Mesenchymal stem cell (in vitro differentiated cells and primary cell): ENCODE data around the gene ADAT2.

Source experiments
- DNase-seq: peaks from one replicate; pipeline ENCODE4 v3.0.0-alpha.2; 2013
- H2AFZ ChIP-seq: one replicate; pipeline ENCODE4 v1.6.1; 2013; ENCODE audit warnings: low read depth, mild to moderate bottlenecking, control low read depth, inconsistent platforms, low read length, moderate library complexity
- H2AK5ac ChIP-seq: 2 replicates; pipeline ENCODE4 v1.6.1; 2013; ENCODE audit warnings: low read length, moderate library complexity, mild to moderate bottlenecking, inconsistent platforms; ENCODE audit not compliant: severe bottlenecking
- H2BK120ac ChIP-seq: one replicate; pipeline ENCODE4 v1.6.1; 2013; ENCODE audit warnings: low read depth, mild to moderate bottlenecking, inconsistent platforms, low read length, moderate library complexity
- H2BK12ac ChIP-seq, 2 experiments: one replicate each; pipeline ENCODE4 v1.6.1; 2013; ENCODE audit warnings: inconsistent platforms in 2 of 2, low read length in 2 of 2, mild to moderate bottlenecking in 2 of 2, moderate library complexity in 2 of 2, control low read depth in 1 of 2
- H2BK15ac ChIP-seq: one replicate; pipeline ENCODE4 v1.6.1; 2013; ENCODE audit warnings: mild to moderate bottlenecking, low read depth, inconsistent platforms; ENCODE audit not compliant: poor library complexity, severe bottlenecking
- H2BK5ac ChIP-seq: 2 replicates; pipeline ENCODE4 v1.6.1; 2013; ENCODE audit warnings: low read depth, mild to moderate bottlenecking, low read length, control low read depth, inconsistent platforms; ENCODE audit not compliant: poor library complexity, severe bottlenecking
- H3K14ac ChIP-seq, 2 experiments: one replicate each; pipeline ENCODE4 v1.6.1; 2013; ENCODE audit warnings: inconsistent platforms in 2 of 2, low read length in 2 of 2, control low read depth in 1 of 2, mild to moderate bottlenecking in 1 of 2, moderate library complexity in 1 of 2
- H3K18ac ChIP-seq, 2 experiments: one replicate each; pipeline ENCODE4 v1.6.1; 2013; ENCODE audit warnings: inconsistent platforms in 2 of 2, low read length in 2 of 2, control low read depth in 1 of 2, low read depth in 1 of 2, mild to moderate bottlenecking in 1 of 2
- H3K23ac ChIP-seq, 2 experiments: one replicate each; pipeline ENCODE4 v1.6.1; 2013; ENCODE audit warnings: inconsistent platforms in 2 of 2, low read length in 2 of 2, mild to moderate bottlenecking in 2 of 2, moderate library complexity in 2 of 2, control low read depth in 1 of 2
- H3K27ac ChIP-seq: 2 replicates; pipeline ENCODE4 v1.5.1; 2013; ENCODE audit warnings: mild to moderate bottlenecking, moderate library complexity, low read length, control low read depth, inconsistent platforms; ENCODE audit not compliant: poor library complexity, severe bottlenecking
- H3K27me3 ChIP-seq, 2 experiments: 2 replicates each; pipeline versions ENCODE4 v1.6.1 to v1.7.0; 2013; ENCODE audit warnings: low read length in 2 of 2, mild to moderate bottlenecking in 2 of 2, moderate library complexity in 2 of 2, control low read depth in 1 of 2, inconsistent platforms in 1 of 2; ENCODE audit not compliant: control insufficient read depth in 1 of 2, insufficient read depth in 1 of 2
- H3K36me3 ChIP-seq, 2 experiments: 2 replicates each; pipeline versions ENCODE4 v1.6.1 to v1.7.0; 2013; ENCODE audit warnings: low read length in 2 of 2, control low read depth in 1 of 2, inconsistent platforms in 1 of 2, low read depth in 1 of 2, mild to moderate bottlenecking in 1 of 2; ENCODE audit not compliant: insufficient read depth in 2 of 2, control insufficient read depth in 1 of 2
- H3K4ac ChIP-seq, 2 experiments: one replicate each; pipeline ENCODE4 v1.6.1; 2013; ENCODE audit warnings: inconsistent platforms in 2 of 2, low read length in 2 of 2, mild to moderate bottlenecking in 2 of 2, moderate library complexity in 2 of 2, control low read depth in 1 of 2, low read depth in 1 of 2
- H3K4me1 ChIP-seq: 2 replicates; pipeline ENCODE4 v1.6.1; 2013; ENCODE audit warnings: low read depth, low read length, control low read depth; ENCODE audit not compliant: control insufficient read depth, insufficient read depth
- H3K4me2 ChIP-seq: 2 replicates; pipeline ENCODE4 v1.6.1; 2013; ENCODE audit warnings: low read length, mild to moderate bottlenecking, inconsistent platforms; ENCODE audit not compliant: poor library complexity, severe bottlenecking
- H3K4me3 ChIP-seq, 2 experiments: 2 replicates each; pipeline versions ENCODE4 v1.5.1 to v1.7.0; 2013; ENCODE audit warnings: low read length in 2 of 2, mild to moderate bottlenecking in 2 of 2, control low read depth in 1 of 2, low read depth in 1 of 2; ENCODE audit not compliant: insufficient read depth in 1 of 2
- H3K79me1 ChIP-seq: replicated peaks from 2 replicates; pipeline ENCODE4 v1.6.1; 2013; ENCODE audit warnings: mild to moderate bottlenecking, control low read depth, low read length, inconsistent platforms; ENCODE audit not compliant: poor library complexity, severe bottlenecking
- H3K9ac ChIP-seq: 2 replicates; pipeline ENCODE4 v1.7.0; 2013; ENCODE audit warnings: mild to moderate bottlenecking, low read length, moderate library complexity
- H3K9me3 ChIP-seq: 2 replicates; pipeline ENCODE4 v1.7.0; 2013; ENCODE audit warnings: mild to moderate bottlenecking, low read length; ENCODE audit not compliant: control insufficient read depth
- H4K8ac ChIP-seq: one replicate; pipeline ENCODE4 v1.6.1; 2013; ENCODE audit warnings: inconsistent platforms, mild to moderate bottlenecking, low read length, moderate library complexity
- H4K91ac ChIP-seq: one replicate; pipeline ENCODE4 v1.6.1; 2013; ENCODE audit warnings: mild to moderate bottlenecking, low read length, inconsistent platforms
- WGBS: methylation state at CpG from one replicate; pipeline ENCODE4 v1.1.7; 2013; ENCODE audit warnings: mixed read lengths; 5-methylcytosine and 5-hydroxymethylcytosine counted together

Gene ADAT2

DNA sequence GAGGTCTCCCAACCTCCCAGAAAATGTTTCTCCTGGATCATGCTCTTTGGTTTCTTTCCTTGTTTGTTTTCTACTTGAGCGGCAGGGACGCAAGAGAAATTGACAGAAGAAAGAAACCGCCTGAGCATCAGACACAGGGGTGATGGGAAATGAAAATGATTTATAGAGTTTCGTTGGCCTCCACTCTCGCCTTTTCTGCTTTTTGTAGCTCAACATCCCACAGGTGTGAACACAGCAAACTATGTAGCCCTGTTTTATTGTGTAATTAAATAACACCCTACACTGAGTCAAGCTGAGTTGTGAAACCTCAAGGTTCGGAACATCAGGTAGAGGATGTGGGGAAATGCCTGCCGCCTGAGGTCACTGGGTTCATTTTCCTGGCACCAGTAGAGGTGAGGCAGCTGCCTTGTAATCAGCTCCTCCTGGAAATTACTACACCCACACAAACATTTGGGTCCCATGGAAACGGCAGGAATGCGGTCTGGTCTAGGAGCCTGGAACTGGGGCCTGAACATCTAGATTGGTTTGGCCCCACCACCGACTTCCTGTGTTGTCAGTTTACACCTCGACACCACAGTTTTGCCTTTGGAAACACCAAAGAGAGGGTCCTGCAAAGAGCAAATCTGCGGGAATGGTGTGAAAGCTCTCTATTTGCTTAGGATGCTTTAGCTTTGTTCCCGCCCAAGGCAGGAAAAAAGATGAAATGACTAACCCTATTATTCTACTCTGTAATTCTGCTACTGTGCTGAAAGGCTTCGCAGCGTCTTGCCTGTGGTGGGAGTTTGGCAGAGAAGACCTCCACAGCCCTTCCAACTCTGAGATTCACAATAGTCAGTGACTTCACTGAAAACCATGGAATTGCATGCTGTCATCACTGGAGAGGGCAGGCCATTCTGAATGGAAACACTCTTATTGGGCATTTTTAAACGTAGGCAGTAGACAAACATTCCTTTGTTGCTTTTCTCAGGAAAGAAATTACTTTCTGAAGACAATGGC lies 53.0 kb downstream of the ADAT2 start:
- Histone ChIP-seq H3K9ac (peak overlapping the region; percentile 52), H3K79me1 (no peaks in the 10 kb centered on the region), H3K4ac (no peak overlapping the region), H3K27ac (no peak overlapping the region), H4K91ac (no peak overlapping the region), H2AK5ac (no peak overlapping the region), H3K4me3 (no peak overlapping the region), H3K14ac (no peak overlapping the region), H4K8ac (no peak overlapping the region), H3K9me3 (no peaks in the 10 kb centered on the region), H2BK5ac (no peak overlapping the region), H2BK15ac (no peak overlapping the region), H3K4me2 (no peak overlapping the region), H3K36me3 (no peaks in the 10 kb centered on the region), H3K18ac (no peak overlapping the region), H2BK120ac (no peak overlapping the region), H2AFZ (no peak overlapping the region), H3K23ac (no peak overlapping the region), H2BK12ac (no peak overlapping the region), H3K27me3 (no peaks in the 10 kb centered on the region), H3K4me1 (peaks cover 2% of the 10 kb centered on the region)
- peak; percentile 40 for DNase-seq
- 72% methylated on average over 15 of the region's 16 CpGs for WGBS

GRCh38 chr6:143396497-143397226 lies 53.8 kb downstream of the ADAT2 start:
- Histone ChIP-seq H2BK120ac (no peak overlapping the region), H3K4me3 (no peak overlapping the region), H3K79me1 (no peaks in the 10 kb centered on the region), H3K14ac (no peak overlapping the region), H2BK12ac (no peak overlapping the region), H4K8ac (no peak overlapping the region), H4K91ac (no peak overlapping the region), H3K4me1 (peaks cover 2% of the 10 kb centered on the region), H3K9me3 (no peaks in the 10 kb centered on the region), H3K9ac (no peak overlapping the region), H2BK15ac (no peak overlapping the region), H2BK5ac (no peak overlapping the region), H2AFZ (no peak overlapping the region), H3K27me3 (no peaks in the 10 kb centered on the region), H3K27ac (no peak overlapping the region), H3K23ac (no peak overlapping the region), H3K4ac (no peak overlapping the region), H3K18ac (no peak overlapping the region), H3K4me2 (no peak overlapping the region), H3K36me3 (no peaks in the 10 kb centered on the region), H2AK5ac (no peak overlapping the region)
- no peak for DNase-seq
- WGBS: 93% methylated on average over 10 of the region's 10 CpGs

DNA sequence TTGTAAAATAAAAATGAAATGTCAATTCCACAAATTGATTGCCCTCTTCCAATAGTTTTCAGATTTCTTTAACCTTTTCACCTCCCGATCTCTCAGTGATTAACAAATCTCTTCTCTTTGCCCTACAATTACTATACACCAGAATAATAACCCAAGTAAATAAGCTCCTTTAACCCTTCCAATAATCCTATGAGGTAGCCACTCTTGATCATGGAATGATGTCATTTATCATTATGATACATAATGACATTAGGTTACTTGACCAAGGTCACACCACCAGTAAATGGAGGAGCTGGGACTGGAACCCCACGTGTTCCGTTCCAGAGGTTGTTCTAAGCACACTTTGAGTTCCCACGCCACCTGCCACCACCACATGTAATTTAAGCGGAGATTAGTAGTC lies 54.8 kb downstream of the ADAT2 start:
- no peak overlapping the region for H3K4me2 ChIP-seq
- H3K4me3 ChIP-seq: no peak overlapping the region
- no peaks in the 10 kb centered on the region for H3K36me3 ChIP-seq
- no peak overlapping the region for H3K18ac ChIP-seq
- H2AFZ ChIP-seq: no peak overlapping the region
- H3K79me1 ChIP-seq: no peaks in the 10 kb centered on the region
- H4K91ac ChIP-seq: no peak overlapping the region
- H2BK15ac ChIP-seq: no peak overlapping the region
- no peak overlapping the region for H3K9ac ChIP-seq
- H3K9me3 ChIP-seq: no peaks in the 10 kb centered on the region
- no peak overlapping the region for H4K8ac ChIP-seq
- H3K23ac ChIP-seq: no peak overlapping the region
- H3K4ac ChIP-seq: no peak overlapping the region
- H2AK5ac ChIP-seq: no peak overlapping the region
- 98% methylated on average over 5 of the region's 5 CpGs for WGBS
- no peak overlapping the region for H2BK12ac ChIP-seq
- H2BK5ac ChIP-seq: no peak overlapping the region
- DNase-seq: no peak
- no peak overlapping the region for H3K14ac ChIP-seq
- no peaks in the 10 kb centered on the region for H3K27me3 ChIP-seq
- H3K27ac ChIP-seq: no peak overlapping the region
- no peak overlapping the region for H2BK120ac ChIP-seq
- H3K4me1 ChIP-seq: peaks cover 2% of the 10 kb centered on the region

DNA sequence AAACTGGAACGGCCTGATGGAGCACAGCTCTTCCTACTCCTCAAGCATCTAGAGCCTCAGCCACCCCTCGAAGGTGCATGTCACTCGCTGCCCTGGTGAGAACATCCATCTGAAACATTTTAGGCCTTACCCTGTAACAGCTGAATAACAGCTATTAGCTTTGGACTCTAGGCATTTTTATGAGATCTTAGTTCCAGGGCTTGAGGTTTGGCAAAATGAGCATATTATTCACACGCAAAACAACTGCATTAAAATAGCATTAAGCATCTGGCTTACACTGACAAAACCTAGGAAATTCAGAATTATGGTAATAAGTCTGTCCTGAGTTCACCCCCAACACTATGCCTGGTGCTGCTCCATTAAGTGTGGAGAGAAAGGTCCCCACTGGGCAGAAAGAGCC lies 56.1 kb downstream of the ADAT2 start:
- Histone ChIP-seq H3K4me2 (no peak overlapping the region), H3K14ac (no peak overlapping the region), H2BK120ac (no peak overlapping the region), H3K4me1 (peaks cover 2% of the 10 kb centered on the region), H3K4me3 (no peak overlapping the region), H3K9ac (no peak overlapping the region), H2BK12ac (no peak overlapping the region), H2BK15ac (no peak overlapping the region), H2AK5ac (no peak overlapping the region), H4K91ac (no peak overlapping the region), H3K23ac (no peak overlapping the region), H4K8ac (no peak overlapping the region), H3K9me3 (no peaks in the 10 kb centered on the region), H2AFZ (no peak overlapping the region), H3K79me1 (no peaks in the 10 kb centered on the region), H3K27me3 (no peaks in the 10 kb centered on the region), H3K4ac (no peak overlapping the region), H3K36me3 (no peaks in the 10 kb centered on the region), H2BK5ac (no peak overlapping the region), H3K27ac (no peak overlapping the region), H3K18ac (no peak overlapping the region)
- no peak for DNase-seq
- WGBS: 95% methylated on average over 4 of the region's 4 CpGs
